H1 (cell line): ENCODE data around the gene SPAM1. TPM values are rescaled to one million over a fixed set of nuclear protein-coding genes. Genes with fewer than 3 reads are reported as not detected.

Source experiments
- CTCF ChIA-PET: fragments of 300-600 bp; sonication (Branson Sonifier 250); formaldehyde crosslinking; loops from one replicate; lab custom pipeline; 2021; ENCODE audit not compliant: partially characterized antibody; lab: Charles Lee
- POLR2A ChIA-PET: fragments of 300-600 bp; sonication (Branson Sonifier 250); formaldehyde crosslinking; loops from one replicate; lab custom pipeline; 2021; ENCODE audit warnings: inconsistent platforms; ENCODE audit not compliant: partially characterized antibody; lab: Charles Lee
- DNase-seq, 2 experiments: peaks; one replicate each; pipeline versions ENCODE4 v3.0.0 to v3.0.0-alpha.2; 2010 to 2022; ENCODE audit warnings: low spot score in 2 of 2, low read depth in 1 of 2, mixed read lengths in 1 of 2
- FAIRE-seq: peaks from 2 replicates; lab custom pipeline; 2011; peaks lifted over from hg19 to GRCh38; lab: Jason Lieb, UNC
- H2AFZ ChIP-seq: 2 replicates; pipeline ENCODE4 v1.8.1; 2012; ENCODE audit warnings: low read length, inconsistent platforms
- H2AK5ac ChIP-seq: 2 replicates; pipeline ENCODE4 v1.6.1; 2013; ENCODE audit warnings: low read depth, low read length
- H2BK120ac ChIP-seq: replicated peaks from 2 replicates; pipeline ENCODE3; 2013; ENCODE audit warnings: low read depth, low read length, inconsistent platforms
- H2BK12ac ChIP-seq: 2 replicates; pipeline ENCODE4 v1.6.1; 2013; ENCODE audit warnings: low read depth, low read length
- H2BK15ac ChIP-seq: 2 replicates; pipeline ENCODE4 v1.6.1; 2013; ENCODE audit warnings: low read length
- H2BK20ac ChIP-seq: 2 replicates; pipeline ENCODE4 v1.6.1; 2013; ENCODE audit warnings: low read length
- H2BK5ac ChIP-seq: 2 replicates; pipeline ENCODE4 v1.6.1; 2013; ENCODE audit warnings: low read depth, low read length
- H3K14ac ChIP-seq: 2 replicates; pipeline ENCODE4 v1.6.1; 2013; ENCODE audit warnings: inconsistent platforms; ENCODE audit not compliant: insufficient read length
- H3K18ac ChIP-seq: 2 replicates; pipeline ENCODE4 v1.6.1; 2013; ENCODE audit warnings: low read length; ENCODE audit errors: extremely low read depth
- H3K23ac ChIP-seq: 2 replicates; pipeline ENCODE4 v1.6.1; 2013; ENCODE audit warnings: inconsistent platforms; ENCODE audit not compliant: insufficient read length
- H3K23me2 ChIP-seq: 2 replicates; pipeline ENCODE4 v1.6.1; 2013; ENCODE audit warnings: low read depth, low read length
- H3K27ac ChIP-seq: 2 replicates; pipeline ENCODE4 v1.6.1; 2011; ENCODE audit warnings: low read depth, low read length, inconsistent platforms
- H3K27me3 ChIP-seq, 4 experiments: replicated peaks in 1 of 4; 1 replicate in 1 of 4; 2 replicates in 3 of 4; pipeline versions ENCODE4 v1.6.1 to v1.8.1; 2011 to 2013; ENCODE audit warnings: low read length in 3 of 4, mild to moderate bottlenecking in 3 of 4, inconsistent platforms in 2 of 4, mixed read lengths in 2 of 4, moderate library complexity in 1 of 4; ENCODE audit not compliant: control insufficient read depth in 3 of 4, insufficient read depth in 3 of 4; ENCODE audit errors: extremely low read depth in 1 of 4
- H3K36me3 ChIP-seq, 4 experiments: 2 replicates each; pipeline versions ENCODE4 v1.6.1 to v1.8.1; 2011 to 2013; ENCODE audit warnings: mild to moderate bottlenecking in 4 of 4, low read length in 3 of 4, moderate library complexity in 2 of 4, control low read depth in 1 of 4, inconsistent platforms in 1 of 4; ENCODE audit not compliant: insufficient read depth in 4 of 4, control insufficient read depth in 2 of 4
- H3K4ac ChIP-seq: replicated peaks from 2 replicates; pipeline ENCODE3; 2013; ENCODE audit warnings: low read length, low read depth, mixed read lengths, inconsistent platforms; ENCODE audit not compliant: insufficient read length
- H3K4me1 ChIP-seq, 4 experiments: replicated peaks in 1 of 4; 1 replicate in 1 of 4; 2 replicates in 3 of 4; pipeline versions ENCODE4 v1.6.1 to v1.8.1; 2011 to 2013; ENCODE audit warnings: low read length in 3 of 4, inconsistent platforms in 2 of 4, mixed read lengths in 1 of 4; ENCODE audit not compliant: insufficient read depth in 4 of 4, control insufficient read depth in 3 of 4
- H3K4me2 ChIP-seq, 2 experiments: 2 replicates each; pipeline versions ENCODE4 v1.6.1 to v1.8.1; 2011 to 2013; ENCODE audit warnings: low read depth in 2 of 2, low read length in 2 of 2, control low read depth in 1 of 2, inconsistent platforms in 1 of 2, mild to moderate bottlenecking in 1 of 2; ENCODE audit not compliant: insufficient read depth in 1 of 2
- H3K4me3 ChIP-seq, 4 experiments: fragments of 200-600, 300-600 bp in 1 of 4; sonication (generic), shearing (Covaris generic), sonication (Bioruptor Twin) in 1 of 4; 2 replicates each; pipeline versions ENCODE4 v1.5.1 to v1.8.1; 2011 to 2016; ENCODE audit warnings: low read length in 4 of 4, low read depth in 3 of 4, control low read depth in 2 of 4, inconsistent platforms in 2 of 4, mild to moderate bottlenecking in 2 of 4, mixed read lengths in 1 of 4, moderate library complexity in 1 of 4; ENCODE audit not compliant: insufficient read depth in 2 of 4; ENCODE audit errors: extremely low read depth in 1 of 4
- H3K56ac ChIP-seq: replicated peaks from 2 replicates; pipeline ENCODE3; 2013; ENCODE audit warnings: low read depth, mild to moderate bottlenecking, mixed read lengths, low read length, inconsistent platforms; ENCODE audit not compliant: insufficient read length
- H3K79me1 ChIP-seq: 2 replicates; pipeline ENCODE4 v1.6.1; 2013; ENCODE audit warnings: low read depth, low read length, control low read depth
- H3K79me2 ChIP-seq, 2 experiments: 2 replicates each; pipeline versions ENCODE4 v1.6.1 to v1.8.1; 2012 to 2013; ENCODE audit warnings: low read length in 2 of 2, mild to moderate bottlenecking in 2 of 2, inconsistent platforms in 1 of 2; ENCODE audit not compliant: insufficient read depth in 2 of 2, control insufficient read depth in 1 of 2
- H3K9ac ChIP-seq, 4 experiments: replicated peaks in 1 of 4; 1 replicate in 1 of 4; 2 replicates in 3 of 4; pipeline versions ENCODE4 v1.6.1 to v1.8.1; 2011 to 2013; ENCODE audit warnings: low read depth in 3 of 4, low read length in 3 of 4, control low read depth in 2 of 4, mild to moderate bottlenecking in 2 of 4, moderate library complexity in 2 of 4, inconsistent platforms in 1 of 4; ENCODE audit errors: extremely low read depth in 1 of 4
- H3K9me3 ChIP-seq, 2 experiments: 2 replicates each; pipeline versions ENCODE4 v1.6.1 to v1.8.1; 2012 to 2013; ENCODE audit warnings: mild to moderate bottlenecking in 2 of 2, moderate library complexity in 2 of 2, control low read depth in 1 of 2, inconsistent platforms in 1 of 2, low read depth in 1 of 2, low read length in 1 of 2, mixed read lengths in 1 of 2; ENCODE audit not compliant: insufficient read depth in 2 of 2
- H4K20me1 ChIP-seq, 2 experiments: replicated peaks in 1 of 2; 2 replicates each; pipeline versions ENCODE3 to v1.8.1; 2011 to 2013; ENCODE audit warnings: inconsistent platforms in 2 of 2, low read length in 2 of 2, mild to moderate bottlenecking in 1 of 2; ENCODE audit not compliant: insufficient read depth in 2 of 2, control insufficient read depth in 1 of 2
- H4K5ac ChIP-seq: 2 replicates; pipeline ENCODE4 v1.6.1; 2013; ENCODE audit warnings: low read length, low read depth, mixed read lengths, inconsistent platforms; ENCODE audit not compliant: insufficient read length
- H4K8ac ChIP-seq: 2 replicates; pipeline ENCODE4 v1.8.0; 2013; ENCODE audit warnings: mild to moderate bottlenecking, moderate library complexity, low read length, inconsistent platforms; ENCODE audit not compliant: insufficient read depth; ENCODE audit errors: extremely low read depth
- H4K91ac ChIP-seq: replicated peaks from 2 replicates; pipeline ENCODE3; 2013; ENCODE audit warnings: low read length, mixed read lengths, inconsistent platforms; ENCODE audit not compliant: insufficient read length
- RNF2 ChIP-seq: fragments of 200-900, 300-1000 bp; sonication (generic); IDR thresholded peaks from 2 replicates; pipeline ENCODE4 v1.7.1; 2016; ENCODE audit warnings: borderline replicate concordance, low read depth, mild to moderate bottlenecking, antibody characterized with exemption, low read length; ENCODE audit not compliant: poor library complexity, severe bottlenecking; ENCODE audit errors: missing control alignments
- WGBS, 2 experiments: shearing (Covaris generic) in 1 of 2; methylation state at CpG; one replicate each; pipeline versions ENCODE4 v1.1.6 to v1.1.7; 2013 to 2015; ENCODE audit warnings: low lambda C conversion rate in 2 of 2, mixed read lengths in 2 of 2, inconsistent platforms in 1 of 2, low coverage in 1 of 2, missing lambda C conversion rate in 1 of 2; ENCODE audit not compliant: insufficient replicate concordance in 2 of 2, insufficient coverage in 1 of 2, insufficient read length in 1 of 2; ENCODE audit errors: extremely low coverage in 1 of 2, missing lambda C conversion rate in 1 of 2; 5-methylcytosine and 5-hydroxymethylcytosine counted together
- polyA plus RNA-seq, 7 experiments: library from polyadenylated mRNA; depleted of rRNA in 3 of 7; stranded (reverse) in 5 of 7; unstranded in 2 of 7; fragments of >200 nt in 5 of 7; fragments of 200-250 nt in 2 of 7; gene quantifications; 1 replicate in 5 of 7; 2 replicates in 1 of 7; 4 replicates in 1 of 7; pipeline versions ENCODE4 v1.2.1 to v1.2.3, GENCODE V29; 2011 to 2013; ENCODE audit warnings: missing spikeins in 2 of 7, mixed read lengths in 2 of 7
- total RNA-seq: library from RNA; stranded (reverse); fragmentation: NEBNext Ultra II Directional; extraction: Animal tissue kit (Norgen Biotek cat#: 25700); gene quantifications from 2 replicates; pipeline ENCODE4 v1.2.1, GENCODE V29; 2021

The SPAM1 gene
- total and polyA plus RNA-seq, 2 of the 8 experiments (the other 6 are each of a cell fraction or from before 2014, with no cell fraction given), result not detected

DNA sequence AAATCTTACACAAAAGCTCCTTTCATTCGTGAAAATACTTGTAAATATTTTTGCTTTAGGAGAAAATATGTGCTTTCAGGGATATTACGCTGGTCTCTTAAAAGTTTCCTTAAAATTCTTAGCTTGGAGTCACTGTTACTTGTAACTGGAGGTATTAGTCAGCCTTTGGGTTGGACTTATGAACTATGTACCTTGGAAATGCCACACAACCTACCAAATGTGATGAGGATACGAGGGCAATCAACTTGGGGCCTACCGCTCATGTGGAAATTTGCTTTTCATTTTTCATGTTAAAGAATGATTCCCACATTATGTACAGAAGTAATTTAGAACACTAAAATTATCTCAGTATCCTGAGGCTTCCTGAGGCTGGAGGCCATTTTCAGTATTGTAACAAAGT, 23.1 kb downstream of the SPAM1 start:
- Histone ChIP-seq H3K14ac (no peak overlapping the region), H3K18ac (no peak overlapping the region), H3K27me3 (no peaks in the 10 kb centered on the region), H3K4ac (no peak overlapping the region), H3K4me1 (peaks cover 0 to 13% (median 5%) of the 10 kb centered on the region in 4 experiments; a peak in 2 of 7 replicates), H3K9ac (no peak overlapping the region), H2BK5ac (no peak overlapping the region), H2BK12ac (no peak overlapping the region), H3K79me2 (no peaks in the 10 kb centered on the region), H4K91ac (peak overlapping the region; percentile 8), H3K23ac (no peak overlapping the region), H3K23me2 (no peaks in the 10 kb centered on the region; the same call in 1 of the 2 replicates), H3K79me1 (no peaks in the 10 kb centered on the region), H3K56ac (no peak overlapping the region), H4K20me1 (no peaks in the 10 kb centered on the region), H3K27ac (no peak overlapping the region), H2BK20ac (peak overlapping the region; percentile 84; the same call in 1 of the 2 replicates), H2AK5ac (no peak overlapping the region), H3K4me2 (no peak overlapping the region), H4K5ac (no peak overlapping the region), H2BK120ac (no peak overlapping the region), H3K4me3 (no peak overlapping the region), H3K9me3 (no peaks in the 10 kb centered on the region), H4K8ac (no peak overlapping the region), H3K36me3 (no peaks in the 10 kb centered on the region), H2BK15ac (no peak overlapping the region), H2AFZ (peak overlapping the region; percentile 90; the same call in 1 of the 2 replicates)
- POLR2A ChIA-PET, result no interaction called here
- WGBS, 2 experiments, result 87% methylated on average over 4 of the region's 4 CpGs; no CpG with 5 or more reads in 1 of the 2 experiments
- CTCF ChIA-PET, result interaction anchor here (1.0 kb wide), 1 partner anchor 153 kb away, joined by 5 read pairs; no protein-coding TSS in a partner anchor
- FAIRE-seq (no peak), DNase-seq (no peak)
- TF ChIP-seq RNF2, result no peak
